NCI-H1105 treated with DMSO at 0.1 percent for 48 hours (cell line): Measurements from ENCODE around the gene CCDC28A.

Experiments
- DNase-seq: peaks from one replicate; lab custom pipeline; 2025; lab: John Stamatoyannopoulos, UW

Gene CCDC28A

GRCh38 chr6:138795809-138796603 is 22.4 kb downstream of the CCDC28A start, which contains the start of gene ECT2L:
Gene ECT2L (plus strand): TSS chr6:138796087. CDS start chr6:138813275, 17,188 bp downstream.
- peak; percentile 53 for DNase-seq

DNA sequence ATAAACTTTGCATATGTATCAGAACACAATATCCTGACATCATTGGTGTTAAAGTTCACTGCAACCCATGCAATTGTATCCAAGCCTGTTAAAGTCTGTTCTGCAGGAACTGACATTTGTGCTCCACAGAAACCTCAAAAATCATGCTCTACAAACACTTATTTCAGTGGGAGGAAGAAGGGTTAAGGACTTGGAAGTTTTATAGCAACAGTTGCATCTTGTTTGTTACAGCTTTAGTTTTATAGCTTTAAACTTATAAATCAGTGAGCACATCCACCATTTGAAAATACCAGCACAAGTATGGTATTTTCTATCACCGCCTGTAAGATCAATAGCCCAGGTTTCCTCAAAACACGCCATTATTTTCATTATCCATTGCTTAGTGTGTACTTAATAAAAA is 23.2 kb downstream of the CCDC28A start:
- no peak for DNase-seq

DNA sequence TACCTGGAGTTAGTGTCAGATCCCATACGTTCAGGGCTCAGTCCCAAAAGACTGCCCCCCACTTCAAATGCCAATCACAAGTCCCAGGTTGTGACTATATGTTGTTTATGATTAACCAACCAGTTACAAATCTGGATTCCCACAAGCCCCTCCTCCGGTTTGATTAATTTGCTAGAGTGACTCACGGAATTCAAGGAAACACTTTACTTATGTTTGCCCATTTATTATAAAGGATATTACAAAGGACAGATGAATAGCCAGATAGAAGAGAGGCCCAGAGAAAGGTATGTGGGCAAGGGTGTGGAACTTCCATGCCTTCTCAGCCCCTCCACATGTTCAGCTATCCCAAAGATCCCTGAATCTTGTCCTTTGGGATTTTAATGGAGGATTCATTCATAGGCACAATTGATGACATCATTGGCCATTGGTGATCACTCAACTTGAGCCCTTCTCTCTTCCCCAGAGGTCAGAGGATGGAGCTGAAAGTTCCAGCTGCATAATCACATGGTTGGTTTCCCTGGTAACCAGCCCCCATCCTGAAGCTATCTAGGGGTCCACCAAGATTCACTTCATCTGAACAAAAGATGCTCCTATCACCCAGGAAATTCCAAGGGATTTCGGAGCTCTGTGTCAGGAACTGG is 24.4 kb downstream of the CCDC28A start:
- no peak for DNase-seq

GRCh38 chr6:138800377-138801150 is 27.0 kb downstream of the CCDC28A start:
- no peak for DNase-seq

DNA sequence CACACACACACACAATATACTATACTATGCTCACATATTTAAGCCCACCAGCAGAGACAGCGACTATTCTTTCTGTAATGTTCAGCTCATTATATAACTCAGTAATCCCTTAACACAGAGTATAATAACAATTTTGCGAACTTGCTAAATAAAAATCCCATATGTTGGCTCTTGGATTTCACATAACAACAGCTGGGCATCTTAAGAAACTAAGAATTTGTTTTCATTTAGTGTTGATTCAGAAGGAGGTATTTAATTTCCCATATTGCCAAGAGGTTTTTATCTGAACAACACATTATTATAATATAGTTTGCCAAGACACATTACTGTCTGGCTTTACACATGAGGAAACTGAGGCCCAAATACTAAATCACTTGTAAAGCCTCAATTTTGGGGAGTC is 29.8 kb downstream of the CCDC28A start:
- DNase-seq: no peak

DNA sequence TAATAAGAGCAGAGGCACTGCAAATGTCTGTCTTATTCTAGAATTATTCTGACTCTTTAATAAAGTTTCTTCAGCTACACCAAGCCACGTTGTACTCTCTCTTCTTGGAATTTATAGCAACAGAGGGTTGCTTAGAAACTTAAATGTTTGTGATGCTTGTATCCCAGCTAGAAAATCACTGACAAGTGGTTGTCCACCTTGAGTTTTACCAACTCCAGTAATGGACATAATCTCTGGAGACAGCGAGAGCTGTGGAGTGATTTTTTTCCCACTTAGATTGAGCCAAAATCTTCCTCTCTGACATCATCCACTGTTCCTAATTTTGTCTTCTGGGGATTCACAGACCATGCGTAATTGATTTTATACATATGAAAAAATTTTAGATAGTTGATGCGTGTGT is 30.3 kb downstream of the CCDC28A start:
- no peak for DNase-seq

GRCh38 chr6:138805016-138805765 is 31.6 kb downstream of the CCDC28A start:
- DNase-seq: no peak

DNA sequence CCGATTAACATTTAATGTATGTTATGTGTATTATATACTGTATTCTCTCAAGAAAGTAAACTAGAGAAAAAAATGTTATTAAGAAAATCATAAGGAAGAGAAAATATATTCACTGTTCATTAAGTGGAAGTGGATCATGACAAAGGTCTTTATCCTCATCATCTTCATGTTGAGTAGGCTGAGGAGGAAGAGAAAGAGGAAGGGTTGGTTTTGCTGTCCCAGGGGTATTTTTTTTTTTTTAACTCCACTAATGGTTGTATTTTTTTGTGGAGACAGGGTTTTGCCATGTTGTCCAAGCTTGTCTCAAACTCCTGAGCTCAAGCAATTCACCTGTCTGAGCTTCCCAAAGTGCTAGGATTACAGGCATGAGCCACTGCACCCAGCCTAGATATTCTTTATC is 33.3 kb downstream of the CCDC28A start:
- DNase-seq: no peak

- DNase-seq: no peak
These were observed 36.1 kb downstream of the CCDC28A start for GRCh38 chr6:138809677-138810076.

- DNase-seq: no peak
These were observed 38.3 kb downstream of the CCDC28A start for GRCh38 chr6:138811866-138812265.

GRCh38 chr6:138814179-138814834 is 40.7 kb downstream of the CCDC28A start:
- peak; percentile 97 for DNase-seq

- DNase-seq: no peak
These were observed 41.7 kb downstream of the CCDC28A start for GRCh38 chr6:138815221-138815620.

DNA sequence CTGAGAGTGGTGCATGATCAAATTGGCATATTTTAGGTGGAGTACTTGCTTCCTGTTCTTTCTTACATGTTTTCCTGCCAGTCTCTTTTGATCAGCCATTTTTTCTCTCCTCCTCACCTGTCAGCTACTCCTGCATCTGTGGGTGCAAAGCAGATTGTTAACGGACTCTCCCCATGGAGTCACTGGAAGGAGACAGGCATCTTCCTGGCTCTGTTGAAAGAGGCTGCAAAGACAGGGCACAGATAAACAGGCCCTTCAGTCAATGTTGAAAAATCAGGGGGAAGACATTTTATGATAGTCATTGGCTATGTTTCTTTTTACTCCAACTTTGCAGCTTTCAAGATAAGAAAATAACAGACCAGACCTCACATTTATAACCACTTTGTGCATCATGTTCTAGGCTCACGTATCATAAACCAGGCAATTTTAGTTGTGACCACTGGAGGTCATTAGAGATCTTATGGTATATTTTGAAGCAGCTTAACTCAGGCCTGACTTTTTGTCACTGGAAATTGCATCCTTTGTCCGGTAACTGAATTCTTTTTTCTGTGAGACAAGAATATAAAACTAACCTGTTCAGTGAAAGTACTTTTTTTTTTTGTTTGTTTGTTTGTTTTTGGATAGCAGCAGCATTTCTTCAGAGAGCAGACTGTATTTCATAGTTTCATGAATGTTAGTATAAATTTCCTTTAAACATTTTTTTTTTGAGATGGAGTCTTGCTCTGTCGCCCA is 42.4 kb downstream of the CCDC28A start:
- peak; percentile 84 for DNase-seq

DNA sequence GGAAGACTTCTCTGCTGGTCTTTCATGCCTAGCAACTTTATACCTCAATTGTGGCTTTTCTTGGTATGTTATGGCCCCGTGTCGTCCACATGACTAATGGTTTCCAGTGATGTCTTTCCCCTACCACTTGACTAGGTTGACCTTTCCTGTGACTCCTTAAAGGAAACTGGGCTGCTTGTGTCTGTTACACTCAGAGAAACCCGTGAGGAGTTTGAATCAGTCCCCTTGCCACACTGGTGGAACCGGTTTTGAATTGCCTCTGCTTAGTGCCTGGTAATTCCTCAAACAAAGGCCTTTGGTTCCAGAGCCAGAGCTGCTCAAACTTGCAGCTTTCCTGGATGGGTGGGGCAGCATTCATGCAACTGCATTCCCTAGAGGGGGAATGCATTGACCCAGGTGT is 44.2 kb downstream of the CCDC28A start:
- peak; percentile 92 for DNase-seq

GRCh38 chr6:138818496-138819194 is 45.1 kb downstream of the CCDC28A start:
- no peak for DNase-seq

GRCh38 chr6:138821519-138821918 is 48.0 kb downstream of the CCDC28A start:
- DNase-seq: no peak

DNA sequence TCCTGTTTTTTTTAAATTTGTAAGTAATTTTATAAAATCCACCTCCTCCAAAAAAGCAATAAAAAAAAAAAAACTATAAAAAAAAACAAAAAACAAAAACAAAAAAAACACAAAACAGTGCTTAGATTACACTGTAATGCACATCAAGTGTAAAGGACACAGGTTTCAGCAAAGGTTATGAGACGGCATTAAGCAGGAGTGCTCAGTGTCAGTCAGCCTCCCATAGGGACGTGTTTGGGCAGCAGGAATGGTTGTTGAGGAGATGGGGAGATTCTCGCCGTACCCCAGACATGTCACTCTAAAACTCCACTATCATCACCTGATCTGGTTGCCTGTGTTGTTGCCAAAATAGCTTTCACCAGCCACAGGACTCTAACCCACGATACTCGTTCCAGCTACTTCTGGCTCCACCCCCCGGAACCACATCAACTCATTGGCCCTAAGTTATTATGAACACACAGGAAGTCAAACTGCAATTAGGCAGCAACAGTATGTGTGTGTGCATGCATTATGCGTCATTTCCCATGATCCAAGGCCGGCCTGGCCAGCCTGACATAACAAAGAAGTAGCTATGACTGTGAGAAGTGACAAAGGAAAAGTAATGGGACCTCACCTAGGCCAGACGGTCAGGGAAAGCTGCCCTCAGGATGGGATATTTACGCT is 51.0 kb downstream of the CCDC28A start:
- no peak for DNase-seq

GRCh38 chr6:138830248-138830647 is 56.7 kb downstream of the CCDC28A start:
- DNase-seq: no peak

GRCh38 chr6:138832182-138832581 is 58.6 kb downstream of the CCDC28A start:
- no peak for DNase-seq
